Transverse colon (tissue), 4 donors: ENCODE measurements around the gene GGA1.
A peak's percentile ranks its signal among the peaks of the same experiment; 100 is the strongest.

ENCODE experiments used
- CTCF ChIP-seq, 5 experiments: fragments of 200-600 bp in 3 of 5; fragments of 450-650 bp in 2 of 5; sonication (generic) in 3 of 5; IDR thresholded peaks; 1 replicate in 2 of 5; 2 replicates in 3 of 5; pipeline ENCODE4 v1.5.1; 2016 to 2017; ENCODE audit warnings: antibody characterized with exemption in 5 of 5, inconsistent platforms in 3 of 5, mild to moderate bottlenecking in 2 of 5, moderate library complexity in 1 of 5
- POLR2AphosphoS5 ChIP-seq, 3 donors: sonication (generic); formaldehyde crosslinking; IDR thresholded peaks; one replicate each; pipeline ENCODE4 v1.6.1; 2016; ENCODE audit warnings: antibody characterized with exemption in 3 of 3

- peak in 2 of 3 donors; percentile 49 to 54 for TF ChIP-seq POLR2AphosphoS5 (IDR thresholded peaks at IDR 0.05)
- no peak for TF ChIP-seq CTCF (IDR thresholded peaks at IDR 0.05)
These were observed 9.5 kb upstream of the GGA1 start for GRCh38 chr22:37599153-37599552.
